NT2/D1 (cell line): ENCODE data around the gene SMG6.
A peak's percentile ranks its signal among the peaks of the same experiment; 100 is the strongest.

Experiments
- DNase-seq: peaks from one replicate; pipeline ENCODE4 v3.0.0-alpha.2; 2011; ENCODE audit warnings: low read depth, low spot score
- H3K27me3 ChIP-seq: 2 replicates; pipeline ENCODE4 v1.6.0; 2011; ENCODE audit warnings: mild to moderate bottlenecking; ENCODE audit not compliant: insufficient read length, insufficient read depth
- H3K36me3 ChIP-seq: 2 replicates; pipeline ENCODE4 v1.6.1; 2011; ENCODE audit warnings: mild to moderate bottlenecking, low read length, mixed read lengths; ENCODE audit not compliant: insufficient read depth, insufficient read length
- H3K4me1 ChIP-seq: 2 replicates; pipeline ENCODE4 v1.5.1; 2011; ENCODE audit not compliant: insufficient read depth, insufficient read length
- H3K4me3 ChIP-seq: 2 replicates; pipeline ENCODE4 v1.5.1; 2011; ENCODE audit warnings: low read depth; ENCODE audit not compliant: insufficient read length
- H3K9ac ChIP-seq: 2 replicates; pipeline ENCODE4 v1.6.0; 2011; ENCODE audit warnings: low read depth; ENCODE audit not compliant: insufficient read length
- H3K9me3 ChIP-seq: 2 replicates; pipeline ENCODE4 v1.5.1; 2011; ENCODE audit warnings: mild to moderate bottlenecking, low read length; ENCODE audit not compliant: insufficient read depth
- SUZ12 ChIP-seq: IDR thresholded peaks from 2 replicates; pipeline ENCODE4 v1.6.1; 2011; ENCODE audit not compliant: insufficient read length, insufficient read depth; ENCODE audit errors: extremely low read depth
- YY1 ChIP-seq: IDR thresholded peaks from 2 replicates; pipeline ENCODE4 v1.6.1; 2011; ENCODE audit not compliant: insufficient read length, insufficient read depth
- ZNF274 ChIP-seq: IDR thresholded peaks from 2 replicates; pipeline ENCODE4 v1.6.1; 2011; ENCODE audit warnings: mild to moderate bottlenecking, low read depth, low read length

The SMG6 gene

GRCh38 chr17:2055292-2056205, 248.0 kb downstream of the SMG6 start:
- peaks cover 7% of the 10 kb centered on the region; the same call in 1 of the 2 replicates for H3K9me3 ChIP-seq
- peaks cover 63% of the 10 kb centered on the region for H3K27me3 ChIP-seq
- DNase-seq, result no peak
- peaks cover 17% of the 10 kb centered on the region for H3K36me3 ChIP-seq
- TF ChIP-seq SUZ12 (peak; percentile 81), YY1 (no peak), ZNF274 (no peak)
- peak overlapping the region; percentile 43 for H3K4me3 ChIP-seq
- H3K9ac ChIP-seq, result peak overlapping the region; percentile 64
- H3K4me1 ChIP-seq, result peaks cover 15% of the 10 kb centered on the region

- peaks cover 16% of the 10 kb centered on the region for H3K36me3 ChIP-seq
- peaks cover 65% of the 10 kb centered on the region for H3K27me3 ChIP-seq
- H3K9ac ChIP-seq, result peak within 1 kb of the TSS; percentile 65
- peak within 1 kb of the TSS; percentile 43 for H3K4me3 ChIP-seq
- DNase-seq, result no peak
- peaks cover 15% of the 10 kb centered on the region for H3K4me1 ChIP-seq
- TF ChIP-seq ZNF274, result no peak
- TF ChIP-seq YY1, result no peak
- peak; percentile 41 for TF ChIP-seq SUZ12
- H3K9me3 ChIP-seq, result peaks cover 7% of the 10 kb centered on the region; the same call in 1 of the 2 replicates
These were observed 248.9 kb downstream of the SMG6 start, which contains the start of gene HIC1 for GRCh38 chr17:2054512-2055291. Gene HIC1, plus strand, starts transcription at chr17:2055103. Its CDS starts 1,588 bp downstream, at chr17:2056691.

- Histone ChIP-seq H3K36me3 (peaks cover 16% of the 10 kb centered on the region), H3K4me1 (peaks cover 15% of the 10 kb centered on the region), H3K9me3 (peaks cover 7% of the 10 kb centered on the region; the same call in 1 of the 2 replicates), H3K9ac (peak overlapping the region; percentile 65), H3K4me3 (peak overlapping the region; percentile 43), H3K27me3 (peaks cover 71% of the 10 kb centered on the region)
- no peak for TF ChIP-seq SUZ12
- no peak for TF ChIP-seq YY1
- TF ChIP-seq ZNF274, result no peak
- DNase-seq, result no peak
These were observed 249.4 kb downstream of the SMG6 start for GRCh38 chr17:2054262-2054511.

- peaks cover 14% of the 10 kb centered on the region for H3K36me3 ChIP-seq
- no peak for DNase-seq
- peak overlapping the region; percentile 61 for H3K9ac ChIP-seq
- H3K4me3 ChIP-seq, result peak overlapping the region; percentile 43
- peaks cover 14% of the 10 kb centered on the region for H3K4me1 ChIP-seq
- H3K9me3 ChIP-seq, result peaks cover 7% of the 10 kb centered on the region; the same call in 1 of the 2 replicates
- TF ChIP-seq SUZ12 (no peak), ZNF274 (no peak), YY1 (no peak)
- peaks cover 76% of the 10 kb centered on the region for H3K27me3 ChIP-seq
These were observed 250.0 kb downstream of the SMG6 start for GRCh38 chr17:2053380-2054261.

GRCh38 chr17:2051933-2052559, 251.5 kb downstream of the SMG6 start:
- peaks cover 5% of the 10 kb centered on the region for H3K36me3 ChIP-seq
- no peak for DNase-seq
- H3K4me1 ChIP-seq, result peaks cover 15% of the 10 kb centered on the region
- H3K27me3 ChIP-seq, result peaks cover 81% of the 10 kb centered on the region
- TF ChIP-seq YY1 (no peak), SUZ12 (no peak), ZNF274 (no peak)
- H3K9ac ChIP-seq, result no peak overlapping the region
- H3K9me3 ChIP-seq, result no peaks in the 10 kb centered on the region; the same call in 1 of the 2 replicates
- H3K4me3 ChIP-seq, result no peak overlapping the region

GRCh38 chr17:2051061-2051932, 252.3 kb downstream of the SMG6 start:
- Histone ChIP-seq H3K36me3 (no peaks in the 10 kb centered on the region), H3K4me1 (peaks cover 15% of the 10 kb centered on the region), H3K4me3 (no peak overlapping the region), H3K9me3 (no peaks in the 10 kb centered on the region; the same call in 1 of the 2 replicates), H3K9ac (peak overlapping the region; percentile 8), H3K27me3 (peaks cover 75% of the 10 kb centered on the region)
- TF ChIP-seq ZNF274 (no peak), YY1 (no peak), SUZ12 (no peak)
- no peak for DNase-seq
